GM12878 (cell line): Measurements from ENCODE around the gene ADSS1. TPM values are rescaled to one million over a fixed set of nuclear protein-coding genes. Genes with fewer than 3 reads are reported as not detected.

Source experiments
- ATAC-seq: fragments of 200-7000 bp; cut with Tn5 transposase; 3 replicates; pipeline ENCODE4 v1.9.1; 2020; ENCODE audit warnings: mild to moderate bottlenecking, moderate library complexity
- BruUV-seq: library from RNA; stranded (reverse); fragments of 400-500 nt; replicated peaks from 2 replicates; lab custom pipeline; 2021; lab: Mats Ljungman, UMichigan
- CTCF ChIA-PET: fragments of 300-600 bp; sonication (Branson Sonifier 250); formaldehyde crosslinking; extraction: SDS; loops from one replicate; lab custom pipeline; 2021; ENCODE audit warnings: inconsistent platforms; lab: Yijun Ruan, JAX
- POLR2A ChIA-PET: fragments of 350-600 bp; formaldehyde crosslinking; extraction: SDS; loops from one replicate; lab custom pipeline; 2021; ENCODE audit warnings: inconsistent platforms; lab: Charles Lee
- RAD21 ChIA-PET: fragments of 300-600 bp; sonication (Branson Sonifier 250); formaldehyde crosslinking; loops from one replicate; lab custom pipeline; 2023; ENCODE audit warnings: antibody characterized with exemption; ENCODE audit not compliant: unreplicated experiment; lab: Charles Lee
- SMC1A ChIA-PET: fragments of 300-600 bp; sonication (Branson Sonifier 250); formaldehyde crosslinking; loops from one replicate; lab custom pipeline; 2023; ENCODE audit not compliant: unreplicated experiment, uncharacterized antibody; lab: Charles Lee
- DNase-seq: peaks from one replicate; pipeline ENCODE4 v3.0.0-alpha.2; 2011; ENCODE audit warnings: low read depth, low spot score
- FAIRE-seq: peaks from 3 replicates; lab custom pipeline; 2011; peaks lifted over from hg19 to GRCh38; lab: Jason Lieb, UNC
- H2AFZ ChIP-seq: 2 replicates; pipeline ENCODE4 v1.6.0; 2011; ENCODE audit warnings: low read depth, low read length, control low read depth; ENCODE audit not compliant: control insufficient read depth
- H3K27ac ChIP-seq: 2 replicates; pipeline ENCODE4 v1.5.1; 2011; ENCODE audit warnings: control low read depth; ENCODE audit not compliant: control insufficient read depth, insufficient read depth
- H3K27me3 ChIP-seq, 2 experiments: replicated peaks in 1 of 2; 2 replicates each; pipeline versions ENCODE4 v1.6.0 to v1.6.1; 2011; ENCODE audit warnings: low read length in 1 of 2; ENCODE audit not compliant: control insufficient read depth in 2 of 2, insufficient read depth in 2 of 2
- H3K36me3 ChIP-seq, 2 experiments: 2 replicates each; pipeline ENCODE4 v1.5.1; 2011; ENCODE audit warnings: low read length in 1 of 2; ENCODE audit not compliant: control insufficient read depth in 2 of 2, insufficient read depth in 2 of 2
- H3K4me1 ChIP-seq: 2 replicates; pipeline ENCODE4 v1.6.1; 2011; ENCODE audit warnings: mild to moderate bottlenecking, low read length, moderate library complexity, mixed read lengths; ENCODE audit not compliant: control insufficient read depth, insufficient read depth
- H3K4me2 ChIP-seq: 2 replicates; pipeline ENCODE4 v1.6.0; 2011; ENCODE audit warnings: control low read depth; ENCODE audit not compliant: control insufficient read depth, insufficient read depth
- H3K4me3 ChIP-seq: fragments of 200-600 bp; sonication (generic); 2 replicates; pipeline ENCODE4 v1.5.1; 2016
- H3K79me2 ChIP-seq: 2 replicates; pipeline ENCODE4 v1.6.0; 2011; ENCODE audit warnings: low read length; ENCODE audit not compliant: control insufficient read depth, insufficient read depth
- H3K9ac ChIP-seq: 2 replicates; pipeline ENCODE4 v1.8.0; 2011; ENCODE audit warnings: low read length, control low read depth, mixed read lengths; ENCODE audit not compliant: control insufficient read depth, insufficient read depth
- H3K9me3 ChIP-seq: replicated peaks from 3 replicates; pipeline ENCODE4 v1.5.1; 2011; ENCODE audit warnings: mild to moderate bottlenecking, low read length; ENCODE audit not compliant: control insufficient read depth, insufficient read depth
- H4K20me1 ChIP-seq: 2 replicates; pipeline ENCODE4 v1.6.0; 2011; ENCODE audit not compliant: control insufficient read depth, insufficient read depth
- MXI1 ChIP-seq: fragments of 150-350 bp; IDR thresholded peaks from 2 replicates; pipeline ENCODE4 v1.6.1; 2011; ENCODE audit warnings: low read depth, mild to moderate bottlenecking, inconsistent platforms, low read length, improper control_type of control experiment
- RUNX3 ChIP-seq: IDR thresholded peaks from 2 replicates; pipeline ENCODE4 v1.6.1; 2012; ENCODE audit warnings: low read length, inconsistent platforms
- WGBS: methylation state at CpG from one replicate; pipeline ENCODE4 v1.1.6; 2016; ENCODE audit warnings: low lambda C conversion rate; ENCODE audit not compliant: insufficient replicate concordance, insufficient coverage; ENCODE audit errors: missing lambda C conversion rate; 5-methylcytosine and 5-hydroxymethylcytosine counted together
- in situ Hi-C: fragments of 300-500 bp; cut with MboI; formaldehyde crosslinking; loops from 9 replicates; pipeline ENCODE4 v1.14.3; 2018; ENCODE audit warnings: mixed read lengths
- intact Hi-C: fragments of 100-400 bp; cut with micrococcal nuclease; formaldehyde crosslinking; loops from one replicate; pipeline ENCODE4 v1.14.2; 2022; ENCODE audit not compliant: unreplicated experiment
- polyA plus RNA-seq, 11 experiments: library from polyadenylated mRNA; depleted of rRNA in 4 of 11; unstranded in 6 of 11; stranded (reverse) in 5 of 11; fragments of >200 nt; fragmentation: Nextera tagmentation in 4 of 11; fragmentation: Illumina TruSeq in 1 of 11; extraction: Ambion mirVana in 4 of 11; extraction: Trizol in 1 of 11; gene quantifications; 1 replicate in 1 of 11; 2 replicates in 10 of 11; pipeline versions ENCODE4 v1.2.1 to v1.2.3, GENCODE V29; 2011 to 2016; ENCODE audit warnings: inconsistent platforms in 2 of 11, missing spikeins in 2 of 11, low read depth in 1 of 11
- total RNA-seq, 4 experiments: library from RNA; depleted of rRNA in 3 of 4; stranded (reverse); fragments of >200 nt in 3 of 4; fragmentation: Illumina TruSeq in 1 of 4; extraction: Trizol in 1 of 4; gene quantifications; 2 replicates each; pipeline versions ENCODE4 v1.2.1 to v1.2.3, GENCODE V29; 2013 to 2021
- TF ChIP-seq, protein P1 (sequence below): fragments of 450-650 bp; IDR thresholded peaks from 2 replicates; pipeline ENCODE4 v1.6.1; 2017; ENCODE audit warnings: mild to moderate bottlenecking, moderate library complexity

Gene ADSS1
- total and polyA plus RNA-seq, 10 of the 15 experiments (the other 5 are each of a cell fraction or from before 2014, with no cell fraction given) = 0.11 to 0.45 (median 0.28) TPM; not detected in 5

DNA sequence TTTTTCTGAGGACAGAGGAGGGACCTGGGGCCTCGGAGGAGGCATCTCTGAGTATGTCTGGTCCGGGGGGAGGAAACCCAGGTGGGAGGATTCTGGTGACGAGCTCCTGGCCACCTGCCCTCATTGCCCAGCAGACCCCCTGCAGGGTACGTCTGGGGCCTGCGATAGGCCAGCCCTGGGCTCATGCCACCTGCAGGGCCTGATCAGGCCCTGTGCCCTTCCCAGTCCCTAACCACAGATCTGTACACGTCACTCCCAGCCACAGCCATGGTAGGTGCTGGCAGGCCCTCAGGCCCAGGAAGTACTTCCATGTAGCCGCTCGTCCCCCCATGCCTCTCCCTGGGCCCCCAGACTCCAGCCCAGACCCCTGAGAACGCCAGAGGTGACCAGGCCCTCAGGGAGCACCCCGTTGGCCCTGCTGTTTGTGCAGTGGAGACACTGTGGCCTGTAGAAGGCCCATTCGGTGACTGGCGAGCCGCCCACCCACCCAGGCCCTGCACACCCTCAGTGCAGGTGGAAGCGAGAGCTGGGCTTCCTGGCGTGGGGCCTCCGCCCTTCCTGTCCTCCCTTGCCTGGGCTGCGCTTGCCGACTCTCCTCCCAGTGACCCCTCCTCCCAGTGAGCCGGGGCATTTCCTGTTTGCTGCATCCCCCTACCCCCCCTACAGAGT is 28.9 kb upstream of the ADSS1 start:
- ChIA-PET SMC1A (interaction anchor here (1.1 kb wide), 2 partner anchors 10 to 37 kb away, joined by 3 read pairs; no protein-coding TSS in a partner anchor), RAD21 (no interaction called here)
- H3K79me2 ChIP-seq = peaks cover 28% of the 10 kb centered on the region

More for the DNA sequence above, 28.9 kb upstream of the ADSS1 start:
- WGBS = 52% methylated on average over 16 of the region's 19 CpGs
- TF ChIP-seq, protein P1, sequence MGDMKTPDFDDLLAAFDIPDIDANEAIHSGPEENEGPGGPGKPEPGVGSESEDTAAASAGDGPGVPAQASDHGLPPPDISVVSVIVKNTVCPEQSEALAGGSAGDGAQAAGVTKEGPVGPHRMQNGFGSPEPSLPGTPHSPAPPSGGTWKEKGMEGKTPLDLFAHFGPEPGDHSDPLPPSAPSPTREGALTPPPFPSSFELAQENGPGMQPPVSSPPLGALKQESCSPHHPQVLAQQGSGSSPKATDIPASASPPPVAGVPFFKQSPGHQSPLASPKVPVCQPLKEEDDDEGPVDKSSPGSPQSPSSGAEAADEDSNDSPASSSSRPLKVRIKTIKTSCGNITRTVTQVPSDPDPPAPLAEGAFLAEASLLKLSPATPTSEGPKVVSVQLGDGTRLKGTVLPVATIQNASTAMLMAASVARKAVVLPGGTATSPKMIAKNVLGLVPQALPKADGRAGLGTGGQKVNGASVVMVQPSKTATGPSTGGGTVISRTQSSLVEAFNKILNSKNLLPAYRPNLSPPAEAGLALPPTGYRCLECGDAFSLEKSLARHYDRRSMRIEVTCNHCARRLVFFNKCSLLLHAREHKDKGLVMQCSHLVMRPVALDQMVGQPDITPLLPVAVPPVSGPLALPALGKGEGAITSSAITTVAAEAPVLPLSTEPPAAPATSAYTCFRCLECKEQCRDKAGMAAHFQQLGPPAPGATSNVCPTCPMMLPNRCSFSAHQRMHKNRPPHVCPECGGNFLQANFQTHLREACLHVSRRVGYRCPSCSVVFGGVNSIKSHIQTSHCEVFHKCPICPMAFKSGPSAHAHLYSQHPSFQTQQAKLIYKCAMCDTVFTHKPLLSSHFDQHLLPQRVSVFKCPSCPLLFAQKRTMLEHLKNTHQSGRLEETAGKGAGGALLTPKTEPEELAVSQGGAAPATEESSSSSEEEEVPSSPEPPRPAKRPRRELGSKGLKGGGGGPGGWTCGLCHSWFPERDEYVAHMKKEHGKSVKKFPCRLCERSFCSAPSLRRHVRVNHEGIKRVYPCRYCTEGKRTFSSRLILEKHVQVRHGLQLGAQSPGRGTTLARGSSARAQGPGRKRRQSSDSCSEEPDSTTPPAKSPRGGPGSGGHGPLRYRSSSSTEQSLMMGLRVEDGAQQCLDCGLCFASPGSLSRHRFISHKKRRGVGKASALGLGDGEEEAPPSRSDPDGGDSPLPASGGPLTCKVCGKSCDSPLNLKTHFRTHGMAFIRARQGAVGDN = peak; percentile 19; the same call in 1 of the 2 replicates
- TF ChIP-seq MXI1 (no peak), RUNX3 (peak; percentile 22; the same call in 1 of the 2 replicates)
- DNase-seq (no peak), FAIRE-seq (no peak), ATAC-seq (peak; percentile 75)
- no peak overlapping the region for H3K4me3 ChIP-seq
- H2AFZ ChIP-seq = peak overlapping the region; percentile 47; the same call in 1 of the 2 replicates
- H3K4me1 ChIP-seq = peaks cover 22% of the 10 kb centered on the region
- peaks cover 0 to 2% of the 10 kb centered on the region in 2 experiments; a peak in 2 of 4 replicates for H3K36me3 ChIP-seq
- no peaks in the 10 kb centered on the region for H3K27me3 ChIP-seq
- CTCF ChIA-PET = interaction anchor here (0.7 to 2.1 kb wide), 3 partner anchors 30 to 232 kb away, joined by 3 to 4 read pairs (median 3); no protein-coding TSS in a partner anchor
- peak overlapping the region; percentile 44; the same call in 1 of the 2 replicates for H3K4me2 ChIP-seq
- H4K20me1 ChIP-seq = no peaks in the 10 kb centered on the region; the same call in 1 of the 2 replicates
- H3K9ac ChIP-seq = peak overlapping the region; percentile 50; the same call in 1 of the 2 replicates
- no TSS peak for BruUV-seq
- intact Hi-C loops (no loop called here), in situ Hi-C loops (no loop called here)
- H3K9me3 ChIP-seq = no peaks in the 10 kb centered on the region
- H3K27ac ChIP-seq = peak overlapping the region; percentile 61
- POLR2A ChIA-PET = no interaction called here
